Aortic smooth muscle cell (primary cell): ENCODE results near the gene TYSND1. TPM values are rescaled to one million over a fixed set of nuclear protein-coding genes. Genes with fewer than 3 reads are reported as not detected.

ENCODE experiments used
- total RNA-seq: library from RNA; depleted of rRNA; stranded (reverse); fragments of >200 nt; gene quantifications from 2 replicates; pipeline ENCODE4 v1.2.3, GENCODE V29; 2014

The TYSND1 gene
- total RNA-seq: 5.8 and 7.4 TPM in 2 replicates

DNA sequence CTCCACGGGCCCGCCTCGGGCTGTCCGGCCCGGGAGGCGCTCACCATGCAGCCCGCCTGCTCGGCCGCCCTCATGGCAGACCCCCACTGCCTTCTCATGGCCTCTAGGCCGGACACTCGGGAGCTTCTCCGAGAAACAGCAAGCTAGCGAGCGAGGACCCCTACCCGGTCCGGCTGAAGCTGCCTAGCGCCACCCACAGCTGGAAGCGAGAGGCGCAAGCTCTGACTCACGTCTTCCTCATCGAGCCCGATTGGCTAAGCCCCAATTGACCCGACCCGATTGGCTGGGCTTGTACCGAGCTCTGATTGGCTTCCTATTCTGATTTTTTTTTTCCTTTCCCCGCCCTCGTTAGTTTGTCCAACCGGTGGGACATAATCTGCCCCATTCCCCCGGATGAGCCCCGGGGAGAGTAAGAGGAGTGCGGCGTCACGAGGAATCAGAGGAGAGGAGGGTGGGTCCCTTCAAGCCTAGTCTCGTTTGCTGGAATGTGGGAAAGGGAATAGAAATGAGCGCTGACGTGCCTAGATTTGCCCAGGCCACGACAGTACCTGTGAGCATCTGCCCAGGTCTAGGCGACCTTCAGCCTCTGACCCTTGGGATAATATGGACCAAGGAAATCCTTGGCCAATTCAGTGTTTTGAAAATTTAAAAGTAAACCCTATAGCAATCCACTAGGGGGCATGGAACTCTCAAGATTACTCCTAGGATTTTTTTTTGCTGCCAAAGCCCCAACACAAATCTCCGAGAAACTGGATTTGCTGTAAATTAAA, at the start of gene TYSND1:
Gene TYSND1 (minus strand): TSS at position 212 of the 770 bp plus-strand sequence. CDS start 114 bp downstream, at position 98.

DNA sequence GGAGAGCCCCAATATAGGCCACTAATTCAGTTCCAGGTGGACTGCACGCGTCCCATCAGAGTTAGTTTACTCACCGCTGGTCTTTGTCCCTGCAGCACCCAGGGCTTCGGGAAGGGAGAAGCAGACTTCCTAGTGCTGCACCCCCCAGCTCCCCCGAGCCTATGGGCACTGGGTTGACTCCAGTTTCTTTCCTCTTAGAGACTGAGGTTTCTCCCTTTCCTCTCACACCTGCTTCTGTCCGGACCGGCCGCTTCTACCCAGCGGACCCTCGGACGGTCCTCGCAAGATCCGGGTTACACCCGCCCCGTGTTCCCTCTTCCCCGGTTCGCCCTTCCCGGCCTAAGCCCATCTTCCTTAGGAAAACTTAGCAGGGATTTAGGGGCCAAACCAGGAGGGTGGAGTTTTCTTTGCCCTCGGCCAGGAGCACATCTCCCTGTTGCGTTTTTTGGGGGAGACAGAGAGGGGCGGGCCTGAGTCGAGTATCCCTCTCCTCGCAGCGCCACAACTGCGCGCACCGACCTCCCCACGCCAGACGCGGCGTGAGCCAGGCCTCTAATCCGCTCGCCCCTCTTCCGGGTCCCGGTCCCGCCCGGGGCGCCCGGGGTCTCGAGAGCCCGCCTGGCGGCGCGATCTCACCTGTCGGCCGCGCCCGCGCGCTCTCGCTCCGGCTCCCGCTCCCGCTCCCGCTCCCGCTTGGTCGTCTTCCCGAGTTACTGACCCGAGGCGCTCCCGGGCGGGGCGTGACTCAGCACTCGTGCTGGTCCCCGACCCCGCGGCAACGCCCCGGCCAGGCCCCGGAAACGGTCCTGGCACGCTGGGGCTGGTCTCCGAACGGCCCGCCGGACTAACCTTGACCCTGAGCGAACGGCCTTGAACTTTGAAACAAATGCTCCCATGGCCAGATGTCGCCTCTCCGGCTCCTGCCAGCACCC, 14.1 kb downstream of the TYSND1 start, which contains the start of gene AIFM2:
Gene AIFM2 (minus strand): TSS at position 728 of the 932 bp plus-strand sequence. CDS start 8,741 bp downstream, outside the sequence.

Other genes with a start within 250 kb of the TYSND1 start
- gene MACROH2A2, start 93.9 kb downstream of the TYSND1 start, total RNA-seq: 7.3 and 7.9 TPM in 2 replicates
- gene AIFM2, start 13.9 kb downstream of the TYSND1 start, total RNA-seq: 8.9 and 9.2 TPM in 2 replicates
- 241 and 292 TPM in 2 replicates for gene SAR1A, start 23.8 kb upstream of the TYSND1 start, total RNA-seq
- gene PPA1, start 86.7 kb upstream of the TYSND1 start, total RNA-seq: 207 and 223 TPM in 2 replicates
- under 0.01 TPM in 1 of 2 replicates, not detected in the other for gene NPFFR1, start 137.3 kb upstream of the TYSND1 start, total RNA-seq
- gene LRRC20, start 235.9 kb upstream of the TYSND1 start, total RNA-seq: 6.0 and 8.1 TPM in 2 replicates